NCI-H526 (cell line): ENCODE data around the gene UBB.
"Not testable (repeated sequence)": the region's sequence is repeated elsewhere in the genome, so short reads cannot be mapped to it uniquely, and the experiment has no call there.

Source experiments
- DNase-seq, 2 experiments: peaks; one replicate each; lab custom pipeline; 2025; lab: John Stamatoyannopoulos, UW

Gene UBB

DNA sequence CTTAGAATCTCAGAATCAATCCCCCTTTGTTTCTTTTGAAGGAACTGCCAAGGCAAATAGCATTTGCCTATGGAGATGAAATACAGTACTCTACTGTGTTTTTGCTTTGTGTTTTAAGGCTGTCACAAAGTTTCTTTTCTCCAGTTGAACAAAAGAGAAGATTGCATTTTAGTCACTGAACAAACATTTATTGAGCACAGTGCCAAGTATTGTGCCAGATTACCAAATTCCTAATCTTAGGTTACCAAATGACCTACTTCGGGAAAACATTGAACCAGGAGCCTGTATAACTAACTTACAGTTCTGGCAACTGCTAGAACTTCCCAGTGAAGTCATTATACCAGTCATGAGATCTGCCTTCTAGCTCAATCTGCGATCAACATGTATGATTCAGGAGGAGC, 3.0 kb upstream of the UBB start:
- peak; percentile 15 to 40 for DNase-seq

DNA sequence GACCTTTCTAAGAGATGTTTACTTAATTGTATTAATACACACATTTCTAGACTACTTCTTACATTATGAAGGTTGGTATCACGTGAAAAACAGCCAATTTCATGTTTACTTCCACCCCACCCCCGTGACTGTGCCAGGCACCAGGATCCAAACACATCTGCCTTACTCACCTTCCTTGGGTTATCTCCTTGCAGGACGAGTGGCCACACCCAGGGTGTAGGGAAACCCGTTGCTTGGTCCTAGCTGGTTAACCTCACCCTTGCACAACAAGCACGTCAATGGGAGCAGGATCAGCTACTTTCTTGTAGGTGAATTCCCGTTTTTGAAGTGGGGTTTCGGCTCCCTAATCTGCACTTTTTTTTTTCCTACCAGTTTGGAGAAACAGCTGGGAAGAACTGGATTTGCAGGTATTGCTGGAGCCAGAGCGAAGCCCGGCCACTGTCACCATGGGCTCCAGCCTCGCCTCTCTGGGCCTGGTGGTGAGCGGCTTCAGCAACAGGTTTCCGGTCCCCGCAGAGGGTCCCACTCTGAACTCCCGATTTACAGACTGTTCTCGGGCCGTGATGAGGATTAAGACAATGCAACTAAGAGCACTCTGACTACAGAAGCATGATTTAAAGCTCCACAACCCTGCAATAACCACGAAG, 2.1 kb upstream of the UBB start:
- DNase-seq, result no peak

DNA sequence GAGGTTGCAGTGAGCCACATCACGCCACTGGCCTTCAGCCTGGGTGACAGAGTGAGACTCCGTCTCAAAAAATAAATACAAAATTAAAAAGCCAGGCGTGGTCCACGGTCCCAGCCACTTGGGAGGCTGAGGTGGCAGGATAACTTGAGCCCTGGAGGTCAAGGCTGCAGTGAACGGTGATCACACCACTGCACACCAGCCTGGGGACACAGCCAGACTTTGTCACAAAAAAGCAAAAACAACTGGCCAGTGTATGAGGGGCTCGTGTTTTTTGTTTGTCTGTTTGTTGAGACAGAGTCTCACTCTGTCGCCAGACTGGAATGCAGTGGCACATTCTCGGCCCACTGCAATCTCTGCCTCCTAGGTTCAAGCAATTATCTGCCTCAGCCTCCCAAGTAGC, 1.2 kb upstream of the UBB start:
- no peak for DNase-seq

- no peak for DNase-seq
Measured at GRCh38 chr17:16381496-16381820, 567 bp downstream of the UBB start.

- no peak for DNase-seq
Measured at GRCh38 chr17:16383216-16383615, 2.3 kb downstream of the UBB start.

DNA sequence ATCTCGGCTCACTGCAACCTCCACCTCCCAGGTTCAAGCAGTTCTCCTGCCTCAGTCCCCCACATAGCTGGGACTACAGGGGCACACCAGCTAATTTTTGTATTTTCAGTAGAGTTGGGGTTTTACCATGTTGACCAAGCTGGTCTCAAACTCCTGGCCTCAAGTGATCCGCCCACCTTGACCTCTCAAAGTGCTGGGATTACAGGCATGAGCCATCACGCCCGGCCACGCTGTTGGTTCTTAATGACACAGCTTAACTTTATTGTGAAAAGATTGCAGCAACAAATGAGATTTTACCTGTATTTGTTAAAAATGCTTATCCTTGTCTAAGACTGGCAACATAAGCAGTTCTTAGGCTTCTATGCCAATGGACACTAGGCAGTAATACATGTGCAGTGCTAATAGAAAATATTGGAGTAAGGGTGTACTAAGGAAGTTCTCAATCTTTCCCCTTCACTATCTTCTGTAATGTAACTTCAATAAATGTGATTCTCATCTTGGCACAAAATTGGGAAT, 2.9 kb downstream of the UBB start:
- no peak for DNase-seq

DNA sequence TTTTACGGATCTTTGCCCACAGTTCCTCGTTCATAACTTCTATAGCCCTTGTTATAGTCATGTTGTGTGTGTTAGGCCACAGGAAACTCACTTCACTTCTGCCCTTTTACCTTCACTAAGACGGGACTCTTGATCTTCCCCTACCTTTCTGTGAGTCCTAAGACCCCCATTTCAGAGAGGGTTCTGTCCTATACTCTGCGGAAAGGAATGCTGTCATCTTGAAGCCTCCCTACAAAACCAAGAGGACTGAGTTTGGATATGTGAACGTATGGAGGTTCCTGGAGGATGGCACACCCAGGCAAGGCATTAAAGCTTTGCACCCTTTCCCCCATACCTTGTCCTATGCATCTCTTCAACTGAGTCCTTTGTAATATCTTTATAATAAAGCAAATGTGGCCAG, 3.7 kb downstream of the UBB start:
- DNase-seq, result no peak

- not testable (repeated sequence) for DNase-seq
Measured at GRCh38 chr17:16386126-16386507, 5.2 kb downstream of the UBB start.

DNA sequence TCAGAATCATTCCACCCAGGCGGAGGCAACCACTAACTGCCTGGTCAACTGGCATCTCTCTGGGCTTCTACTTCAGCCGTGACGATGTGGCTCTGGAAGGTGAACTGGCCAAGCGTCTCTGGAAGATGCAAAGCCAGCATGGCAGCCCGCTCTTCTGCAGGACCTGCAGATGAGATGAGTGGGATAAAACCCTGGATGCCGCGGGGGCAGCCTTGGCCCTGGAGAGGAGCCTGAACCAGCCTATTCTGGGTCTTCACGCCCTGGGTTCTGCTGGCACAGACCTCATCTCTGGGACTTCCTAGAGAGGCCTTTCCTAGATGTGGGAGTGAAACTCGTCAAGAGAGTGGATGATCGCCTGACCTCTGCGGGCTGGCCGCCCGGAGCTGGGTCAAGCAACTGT, 10.6 kb downstream of the UBB start:
- no peak for DNase-seq

GRCh38 chr17:16392491-16392890, 11.6 kb downstream of the UBB start:
- DNase-seq, result not testable (repeated sequence)

DNA sequence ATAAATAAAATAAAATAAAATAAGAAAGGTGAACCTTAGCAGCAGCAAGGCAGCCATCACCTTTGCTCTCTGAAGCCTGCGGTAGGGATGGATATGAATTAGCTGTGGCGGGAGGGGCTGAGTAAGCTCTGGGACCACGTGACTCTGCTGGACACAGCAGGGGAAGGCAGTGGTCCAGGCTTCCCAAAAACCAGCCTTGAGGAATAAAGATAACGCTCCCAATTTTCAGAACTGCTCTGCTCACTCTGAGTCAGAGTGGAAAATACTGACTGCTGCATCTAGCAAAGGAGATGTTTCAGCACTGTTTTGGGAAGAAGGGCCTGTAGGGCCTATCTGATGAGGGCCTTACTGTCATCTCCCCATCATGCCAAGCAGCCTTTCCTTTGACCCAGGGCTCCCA, 15.0 kb downstream of the UBB start:
- DNase-seq, result not testable (repeated sequence)

DNA sequence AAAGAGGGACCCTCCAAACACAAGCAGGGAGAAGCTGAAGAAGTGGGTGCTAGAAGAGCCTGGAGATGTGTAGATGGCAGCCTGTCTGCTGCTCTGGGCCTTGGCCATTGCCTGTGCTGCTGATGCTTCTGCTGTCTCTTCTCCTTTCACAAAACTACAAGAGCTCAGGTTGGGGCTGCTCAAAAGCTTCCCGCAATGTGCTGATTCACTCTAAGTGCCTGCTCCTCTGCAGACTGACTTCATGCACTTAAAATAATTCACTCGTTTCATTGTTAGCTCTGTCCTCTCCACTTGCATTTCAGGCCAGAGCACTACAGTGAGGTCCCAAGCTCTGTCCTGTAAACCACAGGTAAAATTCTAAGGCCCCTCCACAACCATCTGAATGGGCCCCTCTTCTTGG, 15.8 kb downstream of the UBB start:
- DNase-seq, result not testable (repeated sequence)

GRCh38 chr17:16398270-16399267, 17.7 kb downstream of the UBB start:
- peak in 1 of 2 experiments; percentile 27 for DNase-seq

DNA sequence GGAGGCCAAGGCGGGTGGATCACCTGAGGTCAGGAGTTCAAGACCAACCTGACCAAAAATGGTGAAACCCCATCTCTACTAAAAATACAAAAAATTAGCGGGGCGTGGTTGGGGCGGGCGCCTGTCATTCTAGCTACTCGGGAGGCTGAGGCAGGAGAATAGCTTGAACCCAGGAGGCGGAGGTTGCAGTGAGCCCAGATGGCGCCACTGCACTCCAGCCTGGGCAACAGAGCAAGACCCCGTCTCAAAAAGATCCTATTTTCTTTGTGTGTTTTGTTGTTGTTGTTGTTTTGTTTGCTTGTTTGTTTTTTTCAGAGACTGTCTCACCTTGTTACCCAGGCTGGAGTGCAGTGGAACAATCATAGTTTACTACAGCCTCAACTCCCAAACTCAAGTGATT, 23.0 kb downstream of the UBB start:
- DNase-seq, result not testable (repeated sequence)

DNA sequence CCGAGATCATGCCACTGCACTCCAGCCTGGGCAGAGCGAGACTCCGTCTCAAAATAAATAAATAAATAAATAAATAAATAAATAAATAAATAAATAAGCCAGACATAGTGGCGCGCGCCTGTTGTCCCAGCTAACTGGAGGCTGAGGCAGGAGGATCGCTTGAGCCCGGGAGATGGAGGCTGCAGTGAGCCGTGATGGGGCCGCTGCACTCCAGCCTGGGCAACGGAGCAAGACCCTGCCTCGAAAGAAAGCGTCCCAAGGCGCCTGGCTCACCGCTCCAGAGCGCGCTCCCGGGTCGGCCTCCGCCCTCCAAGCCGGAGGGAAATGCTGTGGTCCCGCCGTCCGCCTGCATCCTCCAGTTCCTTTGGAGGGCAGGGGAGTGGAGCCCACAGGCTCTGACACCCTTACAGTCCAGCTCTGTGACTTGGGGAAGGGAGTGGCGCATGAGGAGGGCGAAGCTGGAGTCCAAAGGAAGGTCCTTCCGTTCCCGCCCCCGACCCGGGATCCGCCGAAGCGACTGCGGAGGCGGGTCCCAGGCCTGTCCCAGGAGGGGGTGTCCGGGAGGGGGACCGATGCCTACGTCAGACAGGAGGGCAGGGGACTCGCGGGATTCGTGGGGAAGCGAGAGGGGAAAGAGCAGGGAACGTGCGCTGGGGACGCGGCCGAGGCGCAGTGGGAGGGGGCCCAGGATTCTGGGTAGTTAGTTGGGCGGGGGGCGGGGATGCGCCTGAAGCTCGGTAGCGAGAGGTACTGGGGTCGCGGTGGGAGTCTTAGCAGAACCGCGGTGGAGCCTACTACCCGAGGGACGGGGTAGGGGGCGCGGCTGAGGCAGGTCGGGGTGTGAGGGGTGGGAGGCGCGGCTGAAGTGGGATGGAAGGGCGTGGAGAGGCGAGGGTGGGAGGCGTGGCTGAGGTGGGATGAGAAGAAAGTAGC, 26.1 kb downstream of the UBB start:
- peak in 1 of 2 experiments; percentile 44 for DNase-seq

DNA sequence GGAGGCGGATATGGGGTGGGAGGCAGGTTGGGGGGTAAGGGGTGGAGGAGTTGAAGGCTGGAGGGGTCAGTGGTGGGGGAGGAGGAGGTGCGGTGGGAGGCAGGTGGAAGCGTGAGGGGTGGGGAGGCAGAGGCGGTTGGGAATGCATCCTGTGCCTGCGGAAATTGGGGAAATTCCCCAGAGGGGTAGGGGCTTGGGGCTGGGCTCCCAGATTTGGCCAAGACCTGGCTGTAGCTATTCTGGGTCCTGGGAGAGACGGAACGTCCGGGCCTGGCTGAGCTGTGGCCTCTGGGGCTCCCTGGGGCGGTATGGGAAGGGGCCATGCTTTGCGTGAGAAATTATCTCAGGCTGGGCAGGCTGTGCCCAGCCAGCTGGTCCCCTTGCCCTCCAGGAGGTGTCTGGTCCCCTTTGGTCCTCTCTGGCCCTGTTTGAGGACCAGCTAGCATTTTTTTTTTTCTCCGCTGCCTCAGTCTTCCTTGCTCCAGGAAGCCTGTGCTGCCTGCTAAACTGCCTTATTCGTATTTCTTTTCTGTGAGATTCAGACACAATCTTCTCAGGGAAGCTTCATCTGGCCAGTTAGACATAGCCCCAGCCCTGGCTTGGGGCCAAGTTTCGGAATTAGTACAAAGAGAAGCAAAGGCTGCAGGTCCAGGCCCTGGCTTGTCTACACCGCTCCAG, 27.2 kb downstream of the UBB start:
- peak in 1 of 2 experiments; percentile 17 for DNase-seq

DNA sequence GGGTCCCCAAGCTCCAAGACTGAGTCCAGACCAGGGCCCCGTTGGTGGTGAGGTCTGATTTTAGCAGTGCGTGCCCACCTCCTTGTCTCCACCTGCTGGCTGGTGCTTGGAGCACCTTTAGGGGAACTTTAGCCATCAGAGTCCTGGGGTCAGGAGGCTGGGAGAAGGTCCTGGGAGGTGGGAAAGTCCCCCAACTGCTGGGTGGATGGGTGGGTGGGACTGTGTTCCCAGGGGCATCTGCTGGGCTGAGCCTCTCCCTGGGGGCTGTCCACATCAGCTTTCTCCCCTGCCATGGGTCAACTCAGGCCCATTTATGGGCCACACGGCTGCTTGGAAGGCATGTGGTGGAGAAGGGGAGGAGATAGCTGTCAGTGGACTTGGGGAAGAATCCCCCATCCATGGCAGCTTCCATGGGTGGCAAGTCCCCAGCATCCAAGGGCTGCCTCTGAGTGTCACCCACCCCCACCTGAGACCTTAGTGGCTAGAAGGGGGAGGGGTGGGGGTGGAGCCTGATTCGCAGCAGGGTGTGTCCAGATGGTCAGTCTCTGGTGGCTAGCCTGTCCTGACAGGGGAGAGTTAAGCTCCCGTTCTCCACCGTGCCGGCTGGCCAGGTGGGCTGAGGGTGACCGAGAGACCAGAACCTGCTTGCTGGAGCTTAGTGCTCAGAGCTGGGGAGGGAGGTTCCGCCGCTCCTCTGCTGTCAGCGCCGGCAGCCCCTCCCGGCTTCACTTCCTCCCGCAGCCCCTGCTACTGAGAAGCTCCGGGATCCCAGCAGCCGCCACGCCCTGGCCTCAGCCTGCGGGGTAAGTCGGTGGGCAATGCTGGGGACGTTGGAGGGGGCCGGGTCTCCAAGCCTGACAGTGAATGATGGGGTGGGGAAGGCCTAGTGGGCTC, 34.4 kb downstream of the UBB start, which contains the start of gene TRPV2:
Gene TRPV2 (plus strand): TSS at position 541 of the 894 bp plus-strand sequence. CDS start 2,098 bp downstream, outside the sequence.
- DNase-seq, result peak in 1 of 2 experiments; percentile 32

DNA sequence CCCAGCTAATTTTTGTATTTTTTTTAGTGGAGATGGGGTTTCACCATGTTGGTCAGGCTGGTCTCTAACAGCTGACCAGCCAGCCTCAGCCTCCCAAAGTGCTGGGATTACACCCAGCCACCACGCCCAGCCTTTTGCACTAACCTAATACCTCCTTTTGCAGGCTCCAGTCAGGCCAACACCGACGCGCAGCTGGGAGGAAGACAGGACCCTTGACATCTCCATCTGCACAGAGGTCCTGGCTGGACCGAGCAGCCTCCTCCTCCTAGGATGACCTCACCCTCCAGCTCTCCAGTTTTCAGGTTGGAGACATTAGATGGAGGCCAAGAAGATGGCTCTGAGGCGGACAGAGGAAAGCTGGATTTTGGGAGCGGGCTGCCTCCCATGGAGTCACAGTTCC, 36.5 kb downstream of the UBB start:
- no peak for DNase-seq

DNA sequence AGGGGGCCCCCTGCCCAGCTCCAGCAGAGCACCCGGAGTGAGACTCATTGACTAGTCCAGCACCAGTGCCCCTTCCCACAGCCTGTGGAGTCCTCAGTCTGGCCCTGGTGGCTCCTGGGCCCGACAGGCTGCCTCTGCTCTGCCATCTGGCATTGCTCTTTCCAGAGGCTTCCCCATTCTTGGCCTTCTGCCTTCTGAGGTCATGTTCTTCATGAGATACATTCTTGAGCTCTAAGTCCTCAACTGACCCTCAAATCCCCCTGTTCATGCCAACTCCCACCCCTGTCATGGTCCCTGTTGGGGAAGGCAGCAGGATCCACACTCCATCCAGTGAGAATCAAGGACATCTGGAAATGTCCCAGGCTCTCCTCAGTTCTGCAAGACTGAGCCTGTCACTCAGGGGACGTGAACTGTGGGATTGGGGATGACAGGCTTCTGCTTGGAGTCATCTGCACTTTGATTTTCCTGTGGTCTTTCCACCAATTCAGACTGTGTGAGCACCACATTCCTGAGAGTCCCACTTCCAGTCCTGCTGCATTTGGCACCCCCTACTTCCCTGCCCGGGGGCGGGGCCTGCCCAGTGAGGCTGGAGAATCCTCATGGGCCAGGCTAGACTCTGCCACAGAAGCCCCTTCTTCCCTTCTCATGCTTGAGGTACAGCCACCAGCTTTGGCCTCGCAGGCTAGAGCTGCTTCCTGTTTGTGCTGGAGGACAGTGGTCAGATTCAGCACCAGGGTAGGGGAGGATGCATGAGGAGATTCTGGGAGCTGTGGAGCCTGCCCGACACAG, 37.2 kb downstream of the UBB start:
- no peak for DNase-seq
